NCI-H510A treated with DMSO at 0.1 percent for 48 hours (cell line): Measurements from ENCODE around the gene PLXDC2.

Experiments
- DNase-seq: peaks from one replicate; lab custom pipeline; 2025; lab: John Stamatoyannopoulos, UW

The PLXDC2 gene

DNA sequence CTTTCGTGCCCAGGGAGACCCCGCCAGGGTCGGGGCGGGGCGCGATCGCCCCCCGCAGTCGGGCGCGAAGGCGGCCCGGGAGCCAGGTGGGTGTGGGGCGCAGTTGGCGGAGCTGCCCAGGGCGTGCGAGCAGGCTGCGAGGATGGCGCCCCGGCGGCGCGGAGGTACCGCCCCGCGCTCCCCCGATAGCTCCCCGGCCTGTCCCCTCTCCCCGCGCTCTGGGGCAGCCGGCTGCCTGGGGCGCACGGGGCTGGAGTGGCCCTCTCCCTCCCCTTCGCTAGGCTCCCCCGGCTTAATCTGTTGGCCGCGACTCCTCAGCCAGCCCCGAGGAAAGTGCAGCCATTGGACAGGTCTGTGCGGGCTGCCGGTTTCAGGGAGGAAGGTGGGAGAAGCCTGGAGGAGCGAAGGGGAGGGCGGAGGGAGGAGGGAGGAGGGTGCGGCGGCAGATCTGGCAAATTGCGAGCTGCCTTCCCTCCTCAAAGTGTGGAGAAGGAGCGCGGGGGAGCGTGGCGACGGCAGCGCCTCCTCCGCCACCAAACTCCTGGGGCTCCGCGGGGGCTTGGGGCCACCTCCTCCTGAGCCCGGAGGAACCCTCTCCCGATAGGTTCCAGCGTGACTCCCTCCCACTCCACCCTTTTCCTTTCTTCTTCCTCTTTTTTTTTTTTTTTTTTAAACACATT, 361 bp upstream of the PLXDC2 start:
- peak; percentile 17 for DNase-seq

DNA sequence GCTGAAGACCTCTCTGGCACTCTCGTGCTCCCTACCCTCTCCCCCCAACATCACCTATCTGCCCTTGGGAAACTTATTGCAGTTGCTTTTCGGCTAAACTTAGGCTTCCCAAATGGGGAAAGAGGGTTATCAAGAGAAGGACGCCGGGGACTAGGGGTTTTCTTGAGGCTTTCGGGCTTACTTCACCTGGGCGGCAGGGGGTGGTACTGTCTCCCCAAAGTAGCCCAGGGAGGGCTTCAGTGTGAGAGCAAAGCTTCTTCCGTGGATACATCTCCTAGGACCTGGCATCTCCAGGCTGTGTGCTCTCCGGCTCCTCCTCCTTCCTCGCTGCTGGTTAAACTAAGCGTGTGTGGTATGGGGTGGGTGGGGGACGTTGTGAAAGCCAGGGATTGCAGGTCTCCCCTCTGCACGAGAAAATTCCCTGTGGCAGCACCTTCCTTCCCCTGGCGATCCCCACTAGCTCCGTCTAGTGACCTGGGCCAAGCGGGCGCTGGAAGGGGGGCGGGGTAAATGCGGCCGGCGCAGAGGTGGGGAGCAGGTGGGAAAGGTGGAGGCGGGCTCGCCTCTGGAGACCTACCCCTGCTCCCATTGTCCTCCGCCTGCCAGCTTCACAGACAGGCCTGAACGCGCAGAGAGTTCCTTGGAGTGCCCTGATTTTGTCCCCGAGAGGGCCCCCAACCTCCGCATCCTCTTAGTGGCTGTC, 1.1 kb downstream of the PLXDC2 start:
- DNase-seq: no peak

DNA sequence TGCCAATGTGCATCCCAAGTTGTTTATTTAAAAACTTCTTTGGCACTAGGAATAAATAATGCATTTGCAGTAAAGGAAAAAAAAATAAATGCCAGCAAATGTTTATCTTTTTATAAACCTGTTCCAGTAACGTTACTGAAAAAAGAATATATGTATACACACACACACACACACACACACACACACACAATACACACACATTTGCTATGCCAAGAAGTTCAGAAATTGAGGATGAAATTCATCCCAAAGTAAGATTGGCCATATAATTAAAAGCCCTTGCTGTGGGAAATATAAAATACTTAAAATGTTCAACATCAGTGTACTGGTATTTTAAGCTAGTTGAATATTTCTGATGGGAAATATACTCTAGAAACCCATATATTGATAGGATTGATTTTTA, 2.6 kb downstream of the PLXDC2 start:
- DNase-seq: no peak

DNA sequence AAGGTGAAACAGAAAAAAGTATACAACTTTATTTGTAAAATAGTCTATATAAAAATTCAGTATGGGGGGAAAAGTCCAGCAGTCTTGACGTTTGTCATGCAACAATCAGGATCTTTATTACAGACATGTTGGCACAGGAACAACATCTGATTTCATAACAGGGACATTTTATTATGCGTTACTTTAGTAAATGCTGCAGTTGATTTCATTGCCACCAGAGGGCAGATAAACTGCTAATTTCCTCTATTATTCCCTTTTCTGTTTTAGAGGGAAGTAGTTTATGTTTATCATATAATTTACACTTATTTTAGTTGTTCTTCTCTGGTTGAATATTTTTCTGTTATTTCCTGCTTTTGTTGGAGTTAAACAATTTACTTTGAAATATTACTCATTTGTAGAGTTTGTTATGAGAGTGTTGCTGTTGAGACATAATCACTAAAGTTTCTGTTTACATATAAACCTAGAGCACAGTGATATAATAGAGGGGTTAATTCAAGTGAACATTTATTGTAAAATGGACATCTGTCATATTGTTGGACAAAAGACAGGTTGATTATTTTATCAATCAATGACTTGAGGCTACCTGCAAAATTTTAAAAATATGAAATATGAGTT, 3.3 kb downstream of the PLXDC2 start:
- DNase-seq: peak; percentile 48

DNA sequence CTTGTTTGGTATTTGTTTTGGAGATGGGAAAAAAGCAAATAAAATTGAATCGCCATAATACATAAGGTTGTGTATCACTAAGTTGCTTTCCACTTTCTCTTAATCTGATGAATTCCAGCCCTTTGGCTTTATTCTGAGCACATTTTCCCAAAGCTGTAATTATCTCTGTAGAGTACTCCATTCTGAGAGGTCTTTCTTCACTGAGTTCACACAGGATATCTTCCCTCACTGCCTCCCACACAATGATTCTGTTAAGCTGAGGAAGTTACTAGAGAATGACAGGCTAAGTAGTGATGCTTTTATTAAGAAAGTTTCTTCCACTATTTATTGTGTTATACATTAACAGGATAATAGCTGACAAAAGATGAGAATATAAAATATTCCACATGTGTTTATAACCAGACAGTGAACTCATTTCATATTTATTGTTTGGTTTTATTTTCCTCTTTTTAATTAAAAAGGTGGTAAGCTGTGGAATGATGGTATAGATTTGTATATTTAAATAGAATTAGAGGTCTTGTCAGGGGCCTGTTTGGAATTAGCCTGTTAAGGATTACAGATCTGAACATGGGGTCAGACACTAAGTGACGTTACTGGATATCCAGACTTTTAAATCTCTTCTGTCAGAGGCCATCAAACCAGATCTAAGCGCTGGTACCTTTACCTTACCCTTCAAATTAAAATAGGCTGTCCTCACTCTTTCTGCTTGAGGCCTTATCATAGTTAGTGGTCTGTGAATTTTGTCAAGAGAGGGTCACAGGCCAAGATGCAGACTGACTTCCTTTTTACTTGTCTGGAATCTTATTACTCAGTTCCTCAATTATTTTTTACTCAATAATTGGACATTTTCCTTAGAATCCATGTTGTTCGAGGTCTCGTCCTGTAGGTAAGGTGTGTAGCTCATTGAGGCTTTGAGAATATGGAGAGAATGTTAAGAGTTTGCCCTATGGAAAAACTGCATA, 8.4 kb downstream of the PLXDC2 start:
- DNase-seq: no peak

DNA sequence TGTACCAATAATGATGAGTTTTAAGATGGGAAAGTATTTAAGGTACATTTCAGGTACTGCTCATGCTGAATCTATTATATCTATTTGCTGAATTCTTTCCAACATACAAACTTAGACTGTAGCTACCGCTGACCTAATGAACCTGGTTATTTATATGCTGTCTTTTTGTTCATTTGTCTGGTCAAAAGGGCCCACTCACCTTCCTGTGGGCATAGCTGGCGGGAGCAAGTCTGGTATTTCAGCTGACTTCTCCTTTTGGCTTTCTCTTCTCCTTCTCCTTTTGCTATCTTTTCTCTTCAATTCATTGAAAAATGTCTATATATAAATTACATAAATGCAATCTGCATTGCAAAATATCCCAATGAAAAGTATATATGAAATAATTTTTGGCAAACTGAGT, 9.5 kb downstream of the PLXDC2 start:
- DNase-seq: no peak

DNA sequence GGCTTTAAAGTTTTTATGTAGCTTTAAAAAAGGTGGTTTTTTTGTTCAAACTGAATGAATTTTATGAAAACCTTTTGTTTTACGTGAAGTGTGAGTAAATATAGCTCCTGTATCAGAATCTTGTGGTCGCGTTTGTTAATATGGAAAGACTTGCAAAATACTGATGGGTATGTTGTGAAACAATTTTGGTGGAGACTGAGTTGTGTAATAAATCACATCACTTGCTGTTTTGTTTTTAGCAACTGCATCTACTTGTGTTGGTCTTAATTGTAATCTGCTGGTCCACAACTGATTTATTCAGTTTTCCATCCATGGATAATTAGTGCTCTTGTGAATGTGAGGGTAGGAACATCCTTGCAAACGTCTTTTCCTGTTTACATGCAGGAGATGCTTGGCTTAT, 10.5 kb downstream of the PLXDC2 start:
- no peak for DNase-seq

DNA sequence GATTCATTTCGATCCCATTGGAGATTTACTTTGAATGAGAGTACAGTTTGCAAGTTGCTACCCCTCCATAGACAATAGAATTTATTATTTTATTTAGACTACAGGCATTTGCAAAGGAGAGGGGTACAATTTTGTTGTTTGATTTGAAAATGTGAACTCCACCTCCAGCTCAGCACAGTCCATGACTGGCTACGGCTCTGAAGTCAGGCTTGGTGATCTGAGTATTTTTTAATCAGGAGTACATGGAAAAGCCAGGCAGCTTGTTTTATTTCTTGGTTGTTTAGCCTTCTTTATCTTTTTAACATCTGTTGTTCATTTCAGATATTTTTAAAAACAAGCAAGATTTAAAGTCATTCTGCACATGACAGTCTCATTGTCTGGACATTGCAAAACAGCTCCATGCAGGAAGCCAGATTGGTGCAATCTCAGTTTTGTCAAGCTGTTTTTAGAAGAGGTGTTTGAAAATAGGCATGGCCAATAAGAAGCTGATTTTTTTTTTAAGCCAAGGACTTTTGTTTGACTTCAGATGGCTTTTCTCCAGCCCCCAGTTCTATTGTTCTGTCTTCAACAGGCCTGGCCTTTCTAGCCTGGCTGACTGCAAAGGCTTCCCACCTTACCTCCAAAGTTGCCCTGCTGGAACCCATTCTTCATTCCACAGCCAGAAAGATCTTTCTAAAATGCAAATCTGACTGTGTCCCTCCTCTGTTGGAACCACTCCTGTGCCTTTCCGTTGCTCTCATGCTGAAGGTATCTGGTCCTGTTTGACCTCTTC, 12.2 kb downstream of the PLXDC2 start:
- no peak for DNase-seq

DNA sequence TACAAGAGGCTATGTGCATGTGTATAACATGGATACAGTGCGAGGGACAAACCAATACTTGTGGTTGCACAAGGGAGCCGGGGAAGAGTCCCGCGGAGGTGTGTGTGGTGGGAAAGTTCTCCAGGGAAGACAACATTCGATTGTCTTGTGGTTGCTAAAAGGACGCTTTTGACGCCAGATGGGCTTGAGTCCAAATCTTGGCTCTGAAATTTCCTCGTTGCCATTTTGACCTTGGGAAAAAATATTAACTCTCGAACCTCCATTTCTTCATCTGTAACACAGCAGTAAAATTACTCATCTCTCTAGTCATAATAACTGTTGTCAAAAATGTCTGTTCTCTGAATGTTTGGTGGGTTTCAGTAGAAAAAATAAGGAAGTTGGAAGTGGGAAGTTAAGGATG, 16.5 kb downstream of the PLXDC2 start:
- no peak for DNase-seq

DNA sequence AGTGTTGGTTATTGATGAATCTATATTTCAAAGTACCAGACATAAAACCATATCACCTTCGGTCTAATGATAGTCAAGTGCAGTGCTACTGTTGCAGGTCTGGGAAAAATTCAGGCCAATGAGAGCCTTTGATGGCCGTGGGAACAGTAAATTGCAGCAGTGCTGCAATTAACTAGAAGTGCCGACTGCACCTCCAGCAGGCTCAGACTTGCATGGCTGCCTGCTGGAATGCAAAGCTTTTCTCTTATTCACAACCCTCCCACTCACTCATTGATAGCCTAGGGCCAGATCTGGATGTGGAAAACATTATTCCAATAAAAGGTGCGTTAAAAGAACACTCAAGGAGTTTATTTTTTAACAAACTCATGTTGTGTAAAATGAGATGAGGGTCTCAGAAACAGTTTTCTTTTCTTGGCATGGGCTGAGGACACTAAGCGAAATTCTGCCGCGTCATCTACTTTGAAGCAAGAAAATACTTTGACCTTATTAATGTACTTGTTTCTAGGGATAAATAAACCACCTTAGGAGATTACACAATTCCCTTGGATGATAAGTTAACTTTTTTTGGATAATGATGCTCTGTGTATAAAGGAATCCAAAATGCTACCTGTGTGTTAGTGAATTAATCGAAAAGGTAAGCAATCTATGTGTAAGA, 17.1 kb downstream of the PLXDC2 start:
- no peak for DNase-seq

DNA sequence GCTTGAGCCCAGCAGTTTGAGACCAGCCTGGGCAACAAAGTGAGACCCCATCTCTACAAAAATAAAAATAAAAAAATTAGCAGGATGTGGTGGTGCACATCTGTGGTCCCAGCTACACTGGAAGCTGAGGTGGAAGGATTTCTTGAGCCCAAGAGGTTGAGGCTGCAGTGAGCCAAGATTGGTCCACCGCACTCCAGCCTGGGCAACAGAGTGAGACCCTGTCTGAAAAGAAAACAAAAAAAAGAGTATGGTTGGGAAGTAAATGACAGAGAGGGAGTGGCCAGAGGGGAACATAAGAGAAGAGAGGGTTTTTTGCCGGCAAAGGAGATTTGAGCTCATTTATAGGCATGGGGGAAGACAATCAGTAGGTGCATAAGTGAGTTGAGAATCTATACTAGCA, 19.7 kb downstream of the PLXDC2 start:
- DNase-seq: no peak

DNA sequence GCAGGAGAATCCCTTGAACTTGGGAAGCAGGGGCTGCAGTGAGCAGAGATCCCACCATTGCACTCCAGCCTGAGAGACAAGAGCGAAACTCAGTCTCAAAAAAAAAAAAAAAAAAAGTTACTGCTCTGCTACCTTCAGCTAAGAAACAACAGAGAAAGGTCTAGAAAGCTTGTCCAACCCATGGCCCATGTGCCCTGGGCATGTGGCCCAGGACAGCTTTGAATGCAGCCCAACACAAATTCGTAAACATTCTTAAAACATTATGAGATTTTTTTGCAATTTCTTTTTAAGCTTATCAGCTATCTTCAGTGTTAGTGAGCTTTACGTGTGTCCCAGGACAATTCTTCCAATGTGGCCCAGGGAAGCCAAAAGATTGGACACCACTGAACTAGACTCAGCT, 22.9 kb downstream of the PLXDC2 start:
- DNase-seq: no peak

DNA sequence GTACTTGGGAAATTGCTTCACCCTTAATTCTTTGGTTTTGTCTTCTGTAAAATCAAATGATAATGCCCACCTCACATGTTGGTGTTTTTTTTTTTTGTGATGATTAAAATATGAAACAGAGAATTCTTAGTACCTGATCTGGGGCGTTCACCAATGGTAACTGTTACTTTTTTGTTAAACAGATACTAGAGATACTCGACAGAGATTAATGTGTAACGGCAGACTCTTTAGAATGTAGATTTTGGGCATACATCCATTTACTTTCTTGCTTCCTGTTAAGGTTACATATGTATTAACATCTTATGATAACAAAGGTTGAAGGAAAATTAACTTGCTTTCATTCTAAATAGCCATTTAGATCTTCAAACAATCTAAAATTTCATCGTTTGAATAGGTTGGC, 23.3 kb downstream of the PLXDC2 start:
- DNase-seq: no peak

DNA sequence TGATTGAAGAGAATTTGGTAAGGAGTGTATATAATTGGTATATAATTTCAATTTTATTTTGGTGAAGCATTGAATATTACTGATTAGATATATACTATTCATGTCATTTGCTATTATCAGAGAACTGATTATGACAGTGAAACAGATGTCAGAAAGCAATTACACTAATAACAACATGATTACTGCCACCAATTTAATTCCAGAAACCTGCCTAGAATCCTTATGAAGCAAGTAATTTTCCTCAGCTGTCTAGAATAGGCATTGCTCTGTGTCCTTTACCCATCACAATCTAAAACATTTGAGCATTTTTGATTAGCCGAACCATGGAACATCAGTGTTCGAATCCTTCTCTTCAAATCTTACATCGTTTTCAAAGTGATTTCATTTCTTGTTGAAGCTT, 24.5 kb downstream of the PLXDC2 start:
- DNase-seq: no peak

DNA sequence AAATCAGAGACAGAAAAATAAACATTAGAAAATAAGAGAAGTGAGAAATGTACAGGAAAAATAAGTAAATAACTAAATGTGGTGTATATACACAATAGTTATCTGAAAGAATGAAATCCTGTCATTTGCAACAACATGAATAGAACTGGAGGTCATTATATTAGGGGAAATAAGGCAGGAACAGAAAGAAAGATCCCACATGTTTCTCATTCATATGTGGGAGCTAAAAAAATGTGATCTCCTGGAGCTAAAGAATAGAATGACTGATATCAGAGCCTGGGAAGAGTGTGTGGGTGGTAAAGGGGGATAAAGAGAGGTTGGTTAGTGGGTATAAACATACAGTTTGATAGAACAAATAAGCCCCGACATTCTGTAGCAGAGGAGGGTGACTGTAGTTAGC, 27.3 kb downstream of the PLXDC2 start:
- no peak for DNase-seq

DNA sequence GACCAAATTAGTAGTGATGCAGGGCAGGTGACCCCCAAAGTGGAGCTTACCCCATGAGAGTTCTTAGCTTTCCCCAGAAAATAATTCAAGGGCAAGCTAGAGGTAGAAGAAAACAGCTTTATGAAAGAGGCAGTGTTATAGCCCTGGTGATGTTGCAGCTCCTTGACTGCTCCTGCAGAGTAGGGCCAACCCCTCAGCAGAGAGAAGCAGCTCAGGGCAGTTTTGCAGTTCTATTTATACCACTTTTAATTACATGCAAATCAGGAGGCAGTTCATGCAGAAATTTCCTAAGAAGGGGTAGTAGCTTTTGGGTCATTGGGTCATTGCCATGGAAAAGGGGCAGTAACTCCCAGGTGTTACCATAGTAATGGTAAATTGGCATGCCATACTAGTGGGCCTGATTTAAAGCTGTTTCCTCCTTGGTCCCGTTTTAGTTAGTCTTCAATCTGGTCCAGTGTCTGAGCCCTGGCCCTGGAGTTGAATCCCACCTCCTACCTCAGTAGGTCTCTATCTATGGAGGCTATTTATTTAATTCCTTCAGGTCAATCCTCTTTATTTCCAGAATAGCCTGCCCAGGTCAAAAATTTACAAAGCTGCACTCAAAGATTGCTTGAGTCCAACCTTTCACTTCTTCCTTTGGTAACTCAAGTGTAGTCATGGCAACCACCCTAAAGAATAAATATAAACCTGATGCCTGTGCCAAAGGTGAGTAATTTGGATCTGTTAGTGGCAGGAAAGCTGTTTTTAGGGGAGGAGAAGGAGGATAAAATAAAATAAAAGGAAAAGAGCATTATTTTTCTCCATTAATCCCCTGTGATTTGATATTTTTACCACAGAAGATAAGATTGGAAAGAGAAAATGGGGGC, 29.5 kb downstream of the PLXDC2 start:
- DNase-seq: no peak

DNA sequence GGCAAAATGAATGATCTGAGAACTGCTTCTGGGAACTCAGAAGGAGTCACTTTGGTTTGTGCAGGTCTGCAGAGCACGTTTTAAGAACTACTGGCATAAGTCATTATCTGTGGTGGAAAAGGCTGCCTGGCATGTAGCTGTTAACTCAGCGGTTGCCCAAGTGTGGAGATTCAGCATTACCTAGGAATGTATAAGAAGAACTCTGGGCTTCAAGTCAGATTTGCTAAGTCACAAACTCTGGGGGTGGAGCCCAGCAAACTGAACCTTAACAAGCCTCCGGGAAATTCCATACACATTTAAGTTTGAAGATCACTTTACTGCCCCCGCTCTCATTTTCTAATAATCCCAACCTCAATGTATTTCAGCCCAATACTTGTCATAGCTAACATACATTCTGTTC, 31.1 kb downstream of the PLXDC2 start:
- no peak for DNase-seq

DNA sequence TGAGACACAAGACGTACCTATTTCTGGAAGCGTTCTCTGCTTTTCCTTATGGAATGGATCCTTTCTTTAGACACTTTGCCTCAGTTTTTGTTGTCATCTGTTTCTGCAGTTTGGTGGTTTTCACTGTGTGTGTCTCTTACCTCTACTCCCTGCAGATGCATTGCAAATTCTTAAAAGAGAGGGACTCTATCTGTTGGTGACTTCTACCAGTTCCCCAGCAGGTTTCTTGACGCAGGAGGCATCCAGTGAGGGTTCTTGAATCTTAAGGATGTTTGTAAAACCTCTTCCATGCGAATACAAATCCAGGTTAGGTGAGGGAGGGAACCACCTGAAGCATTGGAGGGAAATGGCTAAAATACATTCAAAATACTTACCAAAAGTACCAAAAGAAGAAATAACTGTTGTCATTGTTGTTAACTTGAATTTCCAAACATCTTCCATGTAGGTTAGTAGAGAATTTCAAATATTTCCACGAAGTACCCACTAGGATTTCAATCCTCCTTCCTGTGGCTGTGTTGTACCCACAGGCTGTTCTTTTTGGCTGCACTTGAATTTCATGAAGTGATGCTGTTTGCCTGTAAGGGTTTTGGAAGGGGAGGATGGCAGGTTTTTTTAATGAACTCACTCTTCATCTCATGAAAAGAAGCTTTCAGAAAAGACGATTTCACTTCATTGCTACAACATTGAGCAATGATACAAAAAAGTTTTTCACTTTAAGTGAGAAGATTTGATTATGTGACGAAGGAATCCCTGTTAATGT, 32.2 kb downstream of the PLXDC2 start:
- DNase-seq: no peak

DNA sequence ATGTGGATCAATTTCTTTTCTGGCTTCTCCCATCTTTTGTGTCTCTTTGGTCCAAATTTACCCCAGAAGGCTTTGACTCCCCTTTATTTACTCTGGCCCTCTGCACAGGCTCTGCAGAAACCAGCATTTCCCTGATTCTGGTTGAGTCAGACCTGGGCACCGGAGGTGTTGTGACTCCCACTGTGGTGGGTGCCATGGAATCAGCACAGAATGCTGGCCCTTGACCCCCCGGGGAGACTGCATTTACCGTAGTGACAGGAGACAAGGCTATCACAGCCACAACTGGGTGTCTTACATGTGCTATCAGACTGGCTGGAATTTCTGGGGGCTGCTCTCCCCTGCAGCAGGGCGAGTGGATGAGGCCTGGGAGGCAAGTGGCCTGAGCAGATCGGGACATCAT, 37.6 kb downstream of the PLXDC2 start:
- no peak for DNase-seq
